HG03108 (cell line): ENCODE measurements around the gene VASH2.
"Not testable (repeated sequence)": the region's sequence is repeated elsewhere in the genome, so short reads cannot be mapped to it uniquely, and the experiment has no call there.

Source experiments
- ATAC-seq: cut with Tn5 transposase; IDR thresholded peaks from one replicate; pipeline ENCODE4 v1.9.1; 2021; ENCODE audit warnings: moderate library complexity; ENCODE audit not compliant: unreplicated experiment

VASH2 gene

GRCh38 chr1:212950243-212951125, at the start of gene VASH2:
VASH2 (plus strand) TSS chr1:212950541; CDS start chr1:212951543, 1,002 bp downstream.
- peak; percentile 94 for ATAC-seq

- no peak for ATAC-seq
These were observed 49.1 kb upstream of the VASH2 start for GRCh38 chr1:212901290-212901689.

GRCh38 chr1:212902054-212902453, 48.3 kb upstream of the VASH2 start:
- no peak for ATAC-seq

- no peak for ATAC-seq
These were observed 46.7 kb upstream of the VASH2 start for GRCh38 chr1:212903664-212904063.

GRCh38 chr1:212908071-212908470, 42.3 kb upstream of the VASH2 start:
- not testable (repeated sequence) for ATAC-seq

GRCh38 chr1:212908971-212909370, 41.4 kb upstream of the VASH2 start:
- no peak for ATAC-seq

- ATAC-seq: no peak
These were observed 40.7 kb upstream of the VASH2 start for GRCh38 chr1:212909652-212910063.

- not testable (repeated sequence) for ATAC-seq
These were observed 40.1 kb upstream of the VASH2 start for GRCh38 chr1:212910213-212910612.

GRCh38 chr1:212913638-212914037, 36.7 kb upstream of the VASH2 start:
- not testable (repeated sequence) for ATAC-seq

GRCh38 chr1:212914110-212914509, 36.2 kb upstream of the VASH2 start:
- ATAC-seq: not testable (repeated sequence)

GRCh38 chr1:212914789-212915188, 35.6 kb upstream of the VASH2 start:
- no peak for ATAC-seq

GRCh38 chr1:212915245-212916091, 34.9 kb upstream of the VASH2 start:
- ATAC-seq: no peak

- no peak for ATAC-seq
These were observed 33.7 kb upstream of the VASH2 start for GRCh38 chr1:212916481-212917133.

GRCh38 chr1:212917134-212917485, 33.2 kb upstream of the VASH2 start:
- no peak for ATAC-seq

GRCh38 chr1:212917858-212918257, 32.5 kb upstream of the VASH2 start:
- no peak for ATAC-seq

- ATAC-seq: no peak
These were observed 31.5 kb upstream of the VASH2 start for GRCh38 chr1:212918824-212919223.

GRCh38 chr1:212920246-212920645, 30.1 kb upstream of the VASH2 start:
- ATAC-seq: peak; percentile 49

GRCh38 chr1:212920896-212921295, 29.4 kb upstream of the VASH2 start:
- ATAC-seq: no peak

- ATAC-seq: no peak
These were observed 28.3 kb upstream of the VASH2 start for GRCh38 chr1:212922016-212922415.

- no peak for ATAC-seq
These were observed 24.0 kb upstream of the VASH2 start for GRCh38 chr1:212926372-212926771.
